ENCODE data around the gene HSPA13. TPM values are rescaled to one million over a fixed set of nuclear protein-coding genes. Genes with fewer than 3 reads are reported as not detected.

HSPA13 gene, protein sequence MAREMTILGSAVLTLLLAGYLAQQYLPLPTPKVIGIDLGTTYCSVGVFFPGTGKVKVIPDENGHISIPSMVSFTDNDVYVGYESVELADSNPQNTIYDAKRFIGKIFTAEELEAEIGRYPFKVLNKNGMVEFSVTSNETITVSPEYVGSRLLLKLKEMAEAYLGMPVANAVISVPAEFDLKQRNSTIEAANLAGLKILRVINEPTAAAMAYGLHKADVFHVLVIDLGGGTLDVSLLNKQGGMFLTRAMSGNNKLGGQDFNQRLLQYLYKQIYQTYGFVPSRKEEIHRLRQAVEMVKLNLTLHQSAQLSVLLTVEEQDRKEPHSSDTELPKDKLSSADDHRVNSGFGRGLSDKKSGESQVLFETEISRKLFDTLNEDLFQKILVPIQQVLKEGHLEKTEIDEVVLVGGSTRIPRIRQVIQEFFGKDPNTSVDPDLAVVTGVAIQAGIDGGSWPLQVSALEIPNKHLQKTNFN
- total RNA-seq: 68.9 and 185 TPM in 2 replicates

DNA sequence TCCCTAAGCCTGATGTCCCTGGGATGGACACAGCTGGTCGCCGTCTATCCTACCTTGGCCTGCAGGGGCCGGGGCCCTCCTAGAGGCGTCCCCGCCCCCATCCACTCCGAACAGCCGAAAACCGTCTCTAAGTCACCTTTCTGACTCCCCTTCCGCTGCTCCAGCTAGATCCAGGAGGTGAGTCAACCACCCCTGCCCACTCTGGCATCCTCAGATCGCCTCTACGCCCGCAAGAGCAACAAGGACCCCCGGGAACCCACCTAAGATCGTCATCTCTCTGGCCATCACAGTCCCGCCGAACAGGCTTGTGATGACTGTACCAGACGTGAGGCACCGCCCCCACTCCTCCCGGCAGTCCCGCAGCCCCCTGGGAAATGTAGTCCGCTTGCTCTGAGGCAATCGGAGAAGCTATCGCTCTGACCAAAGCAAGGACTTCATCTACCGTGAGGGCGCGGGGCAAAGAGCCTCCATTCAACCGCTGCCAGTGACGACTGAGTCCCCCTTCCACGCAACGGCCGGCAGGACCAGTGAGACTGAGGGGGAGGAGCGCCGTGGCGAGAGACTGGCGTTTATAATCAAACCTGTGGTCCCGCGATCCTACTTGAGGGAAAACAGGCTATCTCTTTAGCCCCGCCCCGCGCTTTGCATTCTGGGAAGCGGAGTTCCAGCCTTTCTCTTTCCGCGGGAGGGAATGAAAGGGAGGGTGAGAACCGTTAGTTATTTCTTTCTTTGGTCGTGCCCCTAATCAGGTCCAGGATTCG is at the start of gene HSPA13:
Gene HSPA13 (minus strand): TSS at position 312 of the 761 bp plus-strand sequence. CDS start 27 bp downstream, at position 285.

Other genes with a start within 250 kb of the HSPA13 start
- not detected in 2 replicates for gene LIPI, start 172.2 kb downstream of the HSPA13 start, total RNA-seq
- 0.34 and 0.36 TPM in 2 replicates for gene RBM11, start 167.0 kb downstream of the HSPA13 start, total RNA-seq
- not detected in 2 replicates for gene SAMSN1, start 163.2 kb upstream of the HSPA13 start, total RNA-seq

Measured in nasal cavity respiratory epithelium epithelial cell of viscerocranial mucosa (primary cell).